HepG2 (cell line): ENCODE data around the gene VAMP8. TPM values are rescaled to one million over a fixed set of nuclear protein-coding genes. Genes with fewer than 3 reads are reported as not detected.

ENCODE experiments used
- ATAC-seq: fragments of 200-7000 bp; cut with Tn5 transposase; 3 replicates; pipeline ENCODE4 v1.9.1; 2020; ENCODE audit warnings: mild to moderate bottlenecking, moderate library complexity
- Bru-seq: library from RNA; stranded (reverse); fragments of 400-500 nt; gene quantifications from one replicate; lab custom pipeline; 2021; lab: Mats Ljungman, UMichigan
- BruChase-seq, 2 experiments: library from RNA; stranded (reverse); fragments of 400-500 nt; gene quantifications; one replicate each; lab custom pipeline; 2021; lab: Mats Ljungman, UMichigan
- BruUV-seq: library from RNA; stranded (reverse); fragments of 400-500 nt; replicated peaks from 2 replicates; lab custom pipeline; 2021; lab: Mats Ljungman, UMichigan
- CTCF ChIA-PET: fragments of 300-600 bp; formaldehyde crosslinking; extraction: SDS; loops from one replicate; lab custom pipeline; 2021; ENCODE audit warnings: low total read pairs, inconsistent platforms, low intra/inter-chr PET ratio; lab: Yijun Ruan, JAX
- POLR2A ChIA-PET: fragments of 350-600 bp; sonication (Branson Sonifier 250); formaldehyde crosslinking; loops from one replicate; lab custom pipeline; 2020; ENCODE audit warnings: antibody characterized with exemption, inconsistent platforms; lab: Yijun Ruan, JAX
- DNase-seq: peaks from one replicate; pipeline ENCODE4 v3.0.0-alpha.2; 2015; ENCODE audit warnings: low spot score
- FAIRE-seq: peaks from 3 replicates; lab custom pipeline; 2011; peaks lifted over from hg19 to GRCh38; lab: Jason Lieb, UNC
- H2AFZ ChIP-seq: one replicate; pipeline ENCODE4 v1.6.1; 2011; ENCODE audit warnings: low read length, inconsistent platforms
- H3K27ac ChIP-seq: fragments of 300-600 bp; 3 replicates; pipeline ENCODE4 v1.8.0; 2011; ENCODE audit warnings: mixed run types, mild to moderate bottlenecking, mixed read lengths, low read length, inconsistent platforms; ENCODE audit not compliant: insufficient read depth; ENCODE audit errors: extremely low read length
- H3K27me3 ChIP-seq, 2 experiments: fragments of 200-600 bp in 1 of 2; 2 replicates in 1 of 2; 3 replicates in 1 of 2; pipeline versions ENCODE4 v1.6.0 to v1.8.0; 2011; ENCODE audit warnings: low read length in 2 of 2, mild to moderate bottlenecking in 2 of 2, moderate library complexity in 2 of 2, inconsistent platforms in 1 of 2; ENCODE audit not compliant: insufficient read depth in 2 of 2, control insufficient read depth in 1 of 2
- H3K36me3 ChIP-seq, 2 experiments: fragments of 200-600 bp in 1 of 2; replicated peaks in 1 of 2; 2 replicates in 1 of 2; 3 replicates in 1 of 2; pipeline versions ENCODE4 v1.5.1 to v1.8.0; 2011; ENCODE audit warnings: low read length in 2 of 2, inconsistent platforms in 1 of 2; ENCODE audit not compliant: insufficient read depth in 2 of 2, control insufficient read depth in 1 of 2
- H3K4me1 ChIP-seq: 2 replicates; pipeline ENCODE4 v1.5.1; 2012; ENCODE audit warnings: low read length, inconsistent platforms; ENCODE audit not compliant: insufficient read depth
- H3K4me2 ChIP-seq: 2 replicates; pipeline ENCODE4 v1.6.0; 2011; ENCODE audit warnings: low read depth, low read length, inconsistent platforms
- H3K4me3 ChIP-seq, 3 experiments: fragments of 200-600 bp in 1 of 3; sonication (generic), shearing (Covaris generic) in 1 of 3; replicated peaks in 1 of 3; 2 replicates each; pipeline ENCODE4 v1.5.1; 2011 to 2016; ENCODE audit warnings: low read length in 3 of 3, inconsistent platforms in 2 of 3, low read depth in 2 of 3, mild to moderate bottlenecking in 2 of 3, control low read depth in 1 of 3, mixed read lengths in 1 of 3; ENCODE audit not compliant: insufficient read depth in 1 of 3
- H3K79me2 ChIP-seq: one replicate; pipeline ENCODE4 v1.6.1; 2011; ENCODE audit warnings: low read length, inconsistent platforms; ENCODE audit not compliant: insufficient read depth
- H3K9ac ChIP-seq: 2 replicates; pipeline ENCODE4 v1.6.0; 2011; ENCODE audit warnings: mild to moderate bottlenecking, low read depth, low read length, inconsistent platforms; ENCODE audit not compliant: insufficient read depth
- H3K9me3 ChIP-seq: 2 replicates; pipeline ENCODE4 v1.5.1; 2012; ENCODE audit warnings: mild to moderate bottlenecking, low read length
- H4K20me1 ChIP-seq: 2 replicates; pipeline ENCODE4 v1.6.0; 2011; ENCODE audit warnings: inconsistent platforms, mild to moderate bottlenecking, low read length, moderate library complexity; ENCODE audit not compliant: insufficient read depth
- HDAC2 ChIP-seq: sonication (generic); formaldehyde crosslinking; IDR thresholded peaks from 2 replicates; pipeline ENCODE4 v1.4.0; 2020; ENCODE audit warnings: missing genetic modification reagents
- IRF2 ChIP-seq: IDR thresholded peaks from 2 replicates; pipeline ENCODE4 v1.6.1; 2018; ENCODE audit warnings: missing genetic modification reagents, missing compliant biosample characterization
- NFYC ChIP-seq: IDR thresholded peaks from 2 replicates; pipeline ENCODE4 v1.6.1; 2016; ENCODE audit warnings: missing genetic modification reagents, missing compliant biosample characterization
- RBFOX2 ChIP-seq: fragments of 200-400 bp; formaldehyde crosslinking; IDR thresholded peaks from 2 replicates; pipeline ENCODE4 v1.6.1; 2017; ENCODE audit warnings: low read depth, mild to moderate bottlenecking, low read length
- SAFB2 ChIP-seq: sonication (generic); formaldehyde crosslinking; IDR thresholded peaks from 2 replicates; pipeline ENCODE4 v1.5.1; 2020; ENCODE audit warnings: missing genetic modification reagents, low read depth, mild to moderate bottlenecking, borderline replicate concordance
- SIX4 ChIP-seq: sonication (generic); formaldehyde crosslinking; IDR thresholded peaks from 2 replicates; pipeline ENCODE4 v1.4.0; 2020; ENCODE audit warnings: missing genetic modification reagents
- ZBTB7A ChIP-seq: sonication (generic); formaldehyde crosslinking; IDR thresholded peaks from 2 replicates; pipeline ENCODE4 v1.8.0; 2022; ENCODE audit warnings: mild to moderate bottlenecking, missing genetic modification reagents
- ZNF609 ChIP-seq: sonication (generic); formaldehyde crosslinking; IDR thresholded peaks from 2 replicates; pipeline ENCODE4 v1.4.0; 2020; ENCODE audit warnings: mild to moderate bottlenecking, missing genetic modification reagents, borderline replicate concordance
- ZNF792 ChIP-seq: IDR thresholded peaks from 2 replicates; pipeline ENCODE4 v1.6.1; 2016
- WGBS: methylation state at CpG from one replicate; pipeline ENCODE4 v1.1.6; 2017; ENCODE audit warnings: low lambda C conversion rate; 5-methylcytosine and 5-hydroxymethylcytosine counted together
- in situ Hi-C: cut with HindIII; loops from 2 replicates; pipeline ENCODE4 v1.10.0; 2017; ENCODE audit warnings: low pct_unique_long_range_greater_than_20kb; ENCODE audit not compliant: extremely low pct_ligation_motif_present
- intact Hi-C: fragments of 100-400 bp; cut with micrococcal nuclease; formaldehyde crosslinking; loops from one replicate; pipeline ENCODE4 v1.10.0; 2022; ENCODE audit not compliant: unreplicated experiment
- long read RNA-seq, 2 experiments: library from RNA in 1 of 2; library from polyadenylated mRNA in 1 of 2; stranded (forward) in 1 of 2; unstranded in 1 of 2; transcript quantifications; one replicate each; pipeline ENCODE4 v2.0.0, GENCODE V29; 2019 to 2022
- polyA minus RNA-seq, 3 experiments: library from RNA; depleted of rRNA, polyadenylated mRNA; stranded (reverse); fragments of >200 nt; gene quantifications; 2 replicates each; pipeline ENCODE4 v1.2.3, GENCODE V29; 2011; ENCODE audit warnings: low replicate concordance in 1 of 3
- polyA plus RNA-seq, 8 experiments: library from polyadenylated mRNA; depleted of rRNA in 3 of 8; stranded (reverse) in 7 of 8; unstranded in 1 of 8; fragments of >200 nt; fragmentation: Illumina TruSeq in 4 of 8; extraction: Trizol in 4 of 8; gene quantifications; 2 replicates each; pipeline versions ENCODE4 v1.2.1 to v1.2.3, GENCODE V29; 2011 to 2016; ENCODE audit warnings: low read depth in 4 of 8, missing spikeins in 1 of 8, mixed read lengths in 1 of 8; ENCODE audit not compliant: insufficient read depth in 1 of 8
- total RNA-seq, 5 experiments: library from RNA; depleted of rRNA; stranded (reverse); fragments of >200 nt; fragmentation: Illumina TruSeq; extraction: Trizol; gene quantifications; 2 replicates each; pipeline ENCODE4 v1.2.3, GENCODE V29; 2016; ENCODE audit warnings: low read depth in 1 of 5
- TF ChIP-seq, protein P1 (sequence below): sonication (generic); formaldehyde crosslinking; IDR thresholded peaks from 2 replicates; pipeline ENCODE4 v1.8.1; 2022; ENCODE audit warnings: mild to moderate bottlenecking, missing genetic modification reagents

The VAMP8 gene
- total RNA-seq (2016; rRNA removed; fragmentation: Illumina TruSeq; extraction: Trizol) (83.3 and 97.0 TPM in 2 replicates), polyA plus RNA-seq (2011; rRNA removed) (151 and 157 TPM in 2 replicates), polyA minus RNA-seq (2011; rRNA and poly(A)+ RNA removed; ENCODE audit: low replicate concordance) (33.8 and 60.6 TPM in 2 replicates), Bru-seq, nascent RNA (percentile 50 among the genes with signal in this experiment), BruChase-seq, experiment 1, labeled RNA remaining after a 6-hour chase (percentile 64 among the genes with signal in this experiment), BruChase-seq, experiment 2, labeled RNA remaining after a 2-hour chase (percentile 50 among the genes with signal in this experiment)
- 33.0 and 34.9 TPM in 2 replicates for total RNA-seq (2016; cell fraction: cytosol; rRNA removed; fragmentation: Illumina TruSeq; extraction: Trizol; ENCODE audit: low read depth)
- total RNA-seq (2016; cell fraction: insoluble cytoplasmic fraction; rRNA removed; fragmentation: Illumina TruSeq; extraction: Trizol) = 91.8 and 96.6 TPM in 2 replicates
- 38.7 and 40.7 TPM in 2 replicates for total RNA-seq (2016; cell fraction: membrane; rRNA removed; fragmentation: Illumina TruSeq; extraction: Trizol)
- 36.3 and 40.3 TPM in 2 replicates for total RNA-seq (2016; cell fraction: nucleus; rRNA removed; fragmentation: Illumina TruSeq; extraction: Trizol)
- polyA plus RNA-seq (2011; cell fraction: cytosol; rRNA removed) = 149 and 196 TPM in 2 replicates
- 67.9 and 94.0 TPM in 2 replicates for polyA plus RNA-seq (2011; cell fraction: nucleus; rRNA removed)
- 146 and 149 TPM in 2 replicates for polyA plus RNA-seq (2012)
- polyA plus RNA-seq (2016; cell fraction: cytosol; fragmentation: Illumina TruSeq; extraction: Trizol; ENCODE audit: low read depth) = 45.1 and 52.0 TPM in 2 replicates
- polyA plus RNA-seq (2016; cell fraction: insoluble cytoplasmic fraction; fragmentation: Illumina TruSeq; extraction: Trizol; ENCODE audit: low read depth) = 141 and 157 TPM in 2 replicates
- polyA plus RNA-seq (2016; cell fraction: membrane; fragmentation: Illumina TruSeq; extraction: Trizol; ENCODE audit: low read depth) = 48.0 and 51.7 TPM in 2 replicates
- polyA plus RNA-seq (2016; cell fraction: nucleus; fragmentation: Illumina TruSeq; extraction: Trizol; ENCODE audit: insufficient read depth, low read depth) = 89.3 and 90.1 TPM in 2 replicates
- 17.8 and 20.1 TPM in 2 replicates for polyA minus RNA-seq (2011; cell fraction: cytosol; rRNA and poly(A)+ RNA removed)
- 16.2 and 24.6 TPM in 2 replicates for polyA minus RNA-seq (2011; cell fraction: nucleus; rRNA and poly(A)+ RNA removed)
- long read RNA-seq, experiment 1, transcript VAMP8-201 (3 exons, 774 nt) = major isoform, 99 of 112 reads
- long read RNA-seq, experiment 1, partial matches to known transcripts = 4 of 112 reads
- long read RNA-seq, experiment 1, other reads (novel, unspliced or antisense) = 9 of 112 reads
- long read RNA-seq, experiment 2, transcript VAMP8-201 (3 exons, 774 nt) = major isoform, 162 of 207 reads
- long read RNA-seq, experiment 2, partial matches to known transcripts = 24 of 207 reads
- long read RNA-seq, experiment 2, other reads (novel, unspliced or antisense) = 18 of 207 reads

DNA sequence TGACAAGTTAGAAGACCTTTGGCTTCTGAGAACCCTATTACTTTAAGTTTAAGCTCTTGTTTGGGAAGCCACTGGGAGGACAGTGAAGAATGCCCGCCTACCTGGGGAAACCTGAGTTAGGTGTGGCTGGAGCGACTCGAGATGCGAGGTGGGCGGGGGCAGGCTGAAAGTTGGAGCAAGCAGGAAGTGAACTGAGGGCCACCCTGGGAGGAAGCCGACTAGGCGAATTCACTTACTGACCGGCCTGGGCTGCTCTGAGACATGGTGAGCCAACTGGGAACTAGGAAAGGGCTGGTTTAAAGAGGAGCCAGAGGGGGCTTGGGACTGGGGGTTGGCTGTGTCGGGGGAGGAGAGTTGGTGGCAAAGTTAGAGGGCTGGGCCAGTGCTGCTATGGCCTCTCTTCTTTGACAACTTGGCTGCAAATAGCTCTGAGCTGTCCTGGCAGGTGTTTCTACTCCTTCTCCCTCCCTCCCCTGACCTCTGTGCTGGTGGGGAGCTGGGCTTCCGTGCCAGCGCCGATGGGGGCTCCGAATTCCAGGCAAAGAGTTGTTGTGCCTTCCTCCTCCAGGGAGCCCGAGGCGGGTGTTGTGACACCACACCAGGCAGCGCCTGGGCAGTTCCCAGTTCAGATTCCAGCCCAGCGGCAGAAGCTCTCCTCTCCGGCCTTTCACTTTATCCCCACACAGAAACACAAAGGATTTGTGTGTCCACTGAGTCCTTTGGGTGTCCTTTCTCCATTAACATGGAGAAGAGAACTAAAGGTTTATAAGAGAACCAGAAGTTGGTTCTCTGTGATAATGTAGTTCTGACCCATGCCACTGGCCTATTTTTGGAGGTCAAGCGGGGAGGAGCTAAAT lies at the start of gene VAMP8:
VAMP8 (plus strand) TSS at position 201 of the 857 bp plus-strand sequence; CDS start at position 262, 61 bp downstream.
- 2% methylated on average over 19 of the region's 19 CpGs for WGBS
- no peaks in the 10 kb centered on the region for H3K9me3 ChIP-seq
- H3K9ac ChIP-seq = peak within 1 kb of the TSS; percentile 80
- POLR2A ChIA-PET = interaction anchor here (0.7 to 12.7 kb wide), 23 partner anchors 8 to 178 kb away, joined by 3 to 201 read pairs (median 8); partner anchors contain the start of genes C2orf68, GGCX, MAT2A and RNF181
- H3K27ac ChIP-seq = peak within 1 kb of the TSS; percentile 64
- peak within 1 kb of the TSS; percentile 84 for H2AFZ ChIP-seq
- H3K79me2 ChIP-seq = peaks cover 12% of the 10 kb centered on the region
- BruUV-seq = no TSS peak
- DNase-seq (peak; percentile 44), FAIRE-seq (peak; percentile 15), ATAC-seq (peak; percentile 86)
- peaks cover 58% of the 10 kb centered on the region for H3K4me1 ChIP-seq
- peaks cover 0 to 3% of the 10 kb centered on the region in 2 experiments; a peak in 2 of 5 replicates for H3K27me3 ChIP-seq
- H4K20me1 ChIP-seq = no peaks in the 10 kb centered on the region
- CTCF ChIA-PET = no interaction called here
- in situ Hi-C loops (no loop called here), intact Hi-C loops (loop anchor here (1.0 to 2.0 kb wide), 3 partner anchors 8 to 25 kb away; partner anchors contain the start of genes GGCX and TMEM150A)
- H3K4me2 ChIP-seq = peak within 1 kb of the TSS; percentile 95
- H3K36me3 ChIP-seq = peaks cover 0 to 7% of the 10 kb centered on the region in 2 experiments; a peak in 4 of 5 replicates
- H3K4me3 ChIP-seq = peak within 1 kb of the TSS; percentile 79 to 90 (median 87)
- TF ChIP-seq, protein P1, sequence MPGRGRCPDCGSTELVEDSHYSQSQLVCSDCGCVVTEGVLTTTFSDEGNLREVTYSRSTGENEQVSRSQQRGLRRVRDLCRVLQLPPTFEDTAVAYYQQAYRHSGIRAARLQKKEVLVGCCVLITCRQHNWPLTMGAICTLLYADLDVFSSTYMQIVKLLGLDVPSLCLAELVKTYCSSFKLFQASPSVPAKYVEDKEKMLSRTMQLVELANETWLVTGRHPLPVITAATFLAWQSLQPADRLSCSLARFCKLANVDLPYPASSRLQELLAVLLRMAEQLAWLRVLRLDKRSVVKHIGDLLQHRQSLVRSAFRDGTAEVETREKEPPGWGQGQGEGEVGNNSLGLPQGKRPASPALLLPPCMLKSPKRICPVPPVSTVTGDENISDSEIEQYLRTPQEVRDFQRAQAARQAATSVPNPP (CRISPR knock-in tag) = no peak
- TF ChIP-seq SIX4 (CRISPR knock-in tag) (0 out of 2 replicates have a peak, but pooled peaks have one; percentile 31), IRF2 (CRISPR knock-in tag) (peak; percentile 16; the same call in 1 of the 2 replicates), HDAC2 (CRISPR knock-in tag) (0 out of 2 replicates have a peak, but pooled peaks have one; percentile 9), ZNF609 (CRISPR knock-in tag) (0 out of 2 replicates have a peak, but pooled peaks have one; percentile 2), RBFOX2 (peak; percentile 47; the same call in 1 of the 2 replicates), ZNF792 (CRISPR knock-in tag) (no peak), ZBTB7A (CRISPR knock-in tag) (0 out of 2 replicates have a peak, but pooled peaks have one; percentile 52), NFYC (no peak), SAFB2 (CRISPR knock-in tag) (no peak)
